ENCODE results near the gene PDLIM7. TPM values are rescaled to one million over a fixed set of nuclear protein-coding genes. Genes with fewer than 3 reads are reported as not detected.
A peak's percentile ranks its signal among the peaks of the same experiment; 100 is the strongest.

Gene PDLIM7
- polyA plus RNA-seq, 1 donor from 2014 or later: 21.0 TPM

GRCh38 chr5:177456591-177456964 is 40.8 kb downstream of the PDLIM7 start:
- no peaks in the 10 kb centered on the region for H3K9me3 ChIP-seq (ENCODE audit: low read length)
- peak overlapping the region; percentile 90 for H3K27ac ChIP-seq (ENCODE audit: low read length)
- no peak overlapping the region for H2AFZ ChIP-seq (ENCODE audit: low read depth, low read length)
- H3K9ac ChIP-seq (ENCODE audit: low read length): peak overlapping the region; percentile 86
- peaks cover 19% of the 10 kb centered on the region for H4K20me1 ChIP-seq (ENCODE audit: insufficient read depth)
- no peaks in the 10 kb centered on the region for H3K9me2 ChIP-seq (ENCODE audit: insufficient read depth, low read length)
- peaks cover 5% of the 10 kb centered on the region for H3K79me2 ChIP-seq (replicated peaks; ENCODE audit: insufficient read depth, low read length)
- peaks cover 5% of the 10 kb centered on the region for H3F3A ChIP-seq (ENCODE audit: insufficient read depth, low read length, poor library complexity, severe bottlenecking)
- no peak for TF ChIP-seq TAF1 (IDR thresholded peaks at IDR 0.05; ENCODE audit: low read depth)
- no peak for TF ChIP-seq EZH2 (IDR thresholded peaks at IDR 0.05; ENCODE audit: borderline replicate concordance, insufficient read depth, low read length, poor library complexity, severe bottlenecking)
- TF ChIP-seq MXI1 (conservative IDR thresholded peaks at IDR 0.05; ENCODE audit: poor library complexity, severe bottlenecking): no peak
- TF ChIP-seq CTCF (IDR thresholded peaks at IDR 0.05; ENCODE audit: poor library complexity, severe bottlenecking): peak; percentile 31
- TF ChIP-seq EP300 (conservative IDR thresholded peaks at IDR 0.05; ENCODE audit: poor library complexity, severe bottlenecking): no peak
- TF ChIP-seq RAD21 (conservative IDR thresholded peaks at IDR 0.05): no peak
- no peaks in the 10 kb centered on the region for H3K27me3 ChIP-seq (ENCODE audit: insufficient read depth, low read depth, low read length)
- H3K4me3 ChIP-seq (ENCODE audit: low read length): peak overlapping the region; percentile 72
- H3K36me3 ChIP-seq (ENCODE audit: insufficient read depth, low read length): peaks cover 9% of the 10 kb centered on the region
- no peak overlapping the region for H3K4me2 ChIP-seq (ENCODE audit: low read length)

GRCh38 chr5:177455661-177456590 is 41.5 kb downstream of the PDLIM7 start:
- Histone ChIP-seq H3K27me3 (ENCODE audit: insufficient read depth, low read depth, low read length) (no peaks in the 10 kb centered on the region), H3K9me3 (ENCODE audit: low read length) (no peaks in the 10 kb centered on the region), H3K9ac (ENCODE audit: low read length) (peak overlapping the region; percentile 86), H3K9me2 (ENCODE audit: insufficient read depth, low read length) (no peaks in the 10 kb centered on the region), H3K36me3 (ENCODE audit: insufficient read depth, low read length) (peaks cover 9% of the 10 kb centered on the region), H3K4me2 (ENCODE audit: low read length) (peak overlapping the region; percentile 59), H3K79me2 (replicated peaks; ENCODE audit: insufficient read depth, low read length) (peaks cover 5% of the 10 kb centered on the region), H4K20me1 (ENCODE audit: insufficient read depth) (peaks cover 19% of the 10 kb centered on the region), H2AFZ (ENCODE audit: low read depth, low read length) (no peak overlapping the region), H3F3A (ENCODE audit: insufficient read depth, low read length, poor library complexity, severe bottlenecking) (peaks cover 5% of the 10 kb centered on the region), H3K4me3 (ENCODE audit: low read length) (peak overlapping the region; percentile 72), H3K27ac (ENCODE audit: low read length) (peak overlapping the region; percentile 90)
- TF ChIP-seq CTCF (IDR thresholded peaks at IDR 0.05; ENCODE audit: poor library complexity, severe bottlenecking): peak; percentile 78
- TF ChIP-seq RAD21 (conservative IDR thresholded peaks at IDR 0.05): peak; percentile 46
- peak; percentile 67 for TF ChIP-seq SMC3 (conservative IDR thresholded peaks at IDR 0.05; ENCODE audit: poor library complexity)
- TF ChIP-seq TAF1 (IDR thresholded peaks at IDR 0.05; ENCODE audit: low read depth): no peak

All from neural cell (in vitro differentiated cells).